Breast epithelium (tissue), 3 donors: Measurements from ENCODE around the gene TRAF3.

Experiments
- POLR2A ChIP-seq: fragments of 450-650 bp; IDR thresholded peaks from one replicate; pipeline ENCODE4 v1.6.1; 2016; ENCODE audit warnings: antibody characterized with exemption, mild to moderate bottlenecking, moderate library complexity
- POLR2AphosphoS5 ChIP-seq, 3 donors: sonication (generic); formaldehyde crosslinking; IDR thresholded peaks; one replicate each; pipeline ENCODE4 v1.6.1; 2017; ENCODE audit warnings: antibody characterized with exemption in 3 of 3
- TF ChIP-seq, protein P1 (sequence below), 3 donors: fragments of 450-650 bp; IDR thresholded peaks; one replicate each; pipeline ENCODE4 v1.5.1; 2016 to 2017; ENCODE audit warnings: antibody characterized with exemption in 3 of 3, mild to moderate bottlenecking in 3 of 3, moderate library complexity in 3 of 3

- TF ChIP-seq POLR2A (no peak), POLR2AphosphoS5 (IDR thresholded peaks at IDR 0.05) (no peak)
- TF ChIP-seq, protein P1, sequence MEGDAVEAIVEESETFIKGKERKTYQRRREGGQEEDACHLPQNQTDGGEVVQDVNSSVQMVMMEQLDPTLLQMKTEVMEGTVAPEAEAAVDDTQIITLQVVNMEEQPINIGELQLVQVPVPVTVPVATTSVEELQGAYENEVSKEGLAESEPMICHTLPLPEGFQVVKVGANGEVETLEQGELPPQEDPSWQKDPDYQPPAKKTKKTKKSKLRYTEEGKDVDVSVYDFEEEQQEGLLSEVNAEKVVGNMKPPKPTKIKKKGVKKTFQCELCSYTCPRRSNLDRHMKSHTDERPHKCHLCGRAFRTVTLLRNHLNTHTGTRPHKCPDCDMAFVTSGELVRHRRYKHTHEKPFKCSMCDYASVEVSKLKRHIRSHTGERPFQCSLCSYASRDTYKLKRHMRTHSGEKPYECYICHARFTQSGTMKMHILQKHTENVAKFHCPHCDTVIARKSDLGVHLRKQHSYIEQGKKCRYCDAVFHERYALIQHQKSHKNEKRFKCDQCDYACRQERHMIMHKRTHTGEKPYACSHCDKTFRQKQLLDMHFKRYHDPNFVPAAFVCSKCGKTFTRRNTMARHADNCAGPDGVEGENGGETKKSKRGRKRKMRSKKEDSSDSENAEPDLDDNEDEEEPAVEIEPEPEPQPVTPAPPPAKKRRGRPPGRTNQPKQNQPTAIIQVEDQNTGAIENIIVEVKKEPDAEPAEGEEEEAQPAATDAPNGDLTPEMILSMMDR (IDR thresholded peaks at IDR 0.05): no peak
Measured at GRCh38 chr14:102870246-102870645, 93.0 kb downstream of the TRAF3 start.
